Omental fat pad (tissue), 4 donors: ENCODE data around the gene EIF2AK3. TPM values are rescaled to one million over a fixed set of nuclear protein-coding genes. Genes with fewer than 3 reads are reported as not detected.

Experiments used
- ATAC-seq: fragments of 150-250 bp; one replicate; pipeline ENCODE4 v1.9.1; 2016; ENCODE audit warnings: mild to moderate bottlenecking, moderate library complexity; ENCODE audit not compliant: low FRiP score
- DNase-seq: peaks from one replicate; pipeline ENCODE4 v3.0.0-alpha.2; 2019; ENCODE audit warnings: low spot score
- total RNA-seq, 4 donors: library from RNA; depleted of rRNA; stranded (reverse); fragments of >200 nt; gene quantifications; one replicate each; pipeline ENCODE4 v1.1.0, GENCODE V29; 2016
- TF ChIP-seq, protein P1 (sequence below), 3 donors: fragments of 450-650 bp; IDR thresholded peaks; one replicate each; pipeline ENCODE4 v1.5.1; 2016 to 2017; ENCODE audit warnings: antibody characterized with exemption in 3 of 3, mild to moderate bottlenecking in 3 of 3, moderate library complexity in 2 of 3

The EIF2AK3 gene
- total RNA-seq = 10 to 100 TPM; 15.9 to 41.6 (median 21.5) TPM

DNA sequence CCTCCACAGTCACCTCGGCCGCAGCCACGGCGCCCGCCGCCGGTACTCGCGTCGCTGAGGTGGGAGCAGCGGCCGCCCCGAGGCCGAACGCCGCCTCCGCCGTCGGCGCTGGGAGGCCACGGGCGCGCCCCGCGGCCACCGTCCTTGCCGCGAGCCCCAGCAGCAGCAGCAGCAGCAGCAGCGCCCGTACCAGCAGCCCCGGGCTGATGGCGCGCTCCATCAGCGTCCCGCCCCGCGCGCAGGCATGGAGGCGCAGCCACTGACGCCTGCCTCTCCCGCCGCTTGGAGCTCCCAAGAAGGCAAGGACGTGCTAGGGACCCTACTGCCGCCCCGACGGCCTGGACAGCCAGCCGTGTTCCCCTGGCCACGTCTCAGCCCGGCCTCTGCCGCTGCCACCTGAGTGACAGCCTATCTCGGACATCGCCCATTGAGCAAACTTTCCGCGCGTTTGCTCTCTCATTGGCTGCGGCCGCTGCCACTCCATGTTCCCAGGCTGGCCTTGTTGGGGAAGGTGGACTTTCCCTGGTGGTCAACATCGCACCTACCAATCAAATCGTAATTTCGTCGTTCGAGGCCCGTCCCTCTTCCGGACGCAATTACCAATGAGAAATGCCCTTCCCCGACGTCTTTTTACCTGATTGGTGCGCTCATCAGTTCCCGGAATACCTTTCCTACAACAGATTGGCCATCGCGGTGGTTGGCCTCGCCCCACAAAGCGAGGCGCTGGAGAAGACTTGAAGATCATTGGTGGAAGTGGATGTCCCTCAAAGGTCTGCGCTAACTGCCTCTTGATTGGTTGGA, at the start of gene EIF2AK3:
Gene EIF2AK3, minus strand, starts transcription at position 410 of the 801 bp plus-strand sequence. Its CDS starts 190 bp downstream, at position 220.
- ATAC-seq = peak; percentile 96
- DNase-seq = peak; percentile 95
- TF ChIP-seq, protein P1, sequence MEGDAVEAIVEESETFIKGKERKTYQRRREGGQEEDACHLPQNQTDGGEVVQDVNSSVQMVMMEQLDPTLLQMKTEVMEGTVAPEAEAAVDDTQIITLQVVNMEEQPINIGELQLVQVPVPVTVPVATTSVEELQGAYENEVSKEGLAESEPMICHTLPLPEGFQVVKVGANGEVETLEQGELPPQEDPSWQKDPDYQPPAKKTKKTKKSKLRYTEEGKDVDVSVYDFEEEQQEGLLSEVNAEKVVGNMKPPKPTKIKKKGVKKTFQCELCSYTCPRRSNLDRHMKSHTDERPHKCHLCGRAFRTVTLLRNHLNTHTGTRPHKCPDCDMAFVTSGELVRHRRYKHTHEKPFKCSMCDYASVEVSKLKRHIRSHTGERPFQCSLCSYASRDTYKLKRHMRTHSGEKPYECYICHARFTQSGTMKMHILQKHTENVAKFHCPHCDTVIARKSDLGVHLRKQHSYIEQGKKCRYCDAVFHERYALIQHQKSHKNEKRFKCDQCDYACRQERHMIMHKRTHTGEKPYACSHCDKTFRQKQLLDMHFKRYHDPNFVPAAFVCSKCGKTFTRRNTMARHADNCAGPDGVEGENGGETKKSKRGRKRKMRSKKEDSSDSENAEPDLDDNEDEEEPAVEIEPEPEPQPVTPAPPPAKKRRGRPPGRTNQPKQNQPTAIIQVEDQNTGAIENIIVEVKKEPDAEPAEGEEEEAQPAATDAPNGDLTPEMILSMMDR (IDR thresholded peaks at IDR 0.05) = no peak

DNA sequence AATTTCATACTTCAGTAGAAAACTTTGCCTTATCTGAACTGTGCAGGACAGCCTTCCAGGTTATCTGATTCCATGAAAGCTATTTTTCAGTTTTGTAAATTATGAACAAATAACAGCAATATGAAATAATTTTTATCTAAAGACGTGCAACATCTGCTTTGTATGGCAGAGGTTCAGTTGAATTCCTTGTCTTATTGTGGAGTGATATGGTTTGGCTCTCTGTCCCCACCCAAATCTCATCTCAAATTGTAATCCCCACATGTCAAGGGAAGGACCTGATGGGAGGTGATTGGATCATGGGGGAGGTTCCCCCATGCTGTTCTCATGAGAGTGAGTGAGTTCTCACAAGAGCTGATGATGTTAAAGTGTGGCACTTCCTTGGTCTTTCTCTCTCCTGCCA, 46.1 kb upstream of the EIF2AK3 start:
- TF ChIP-seq, protein P1 (IDR thresholded peaks at IDR 0.05) = no peak
- DNase-seq (no peak), ATAC-seq (no peak)

DNA sequence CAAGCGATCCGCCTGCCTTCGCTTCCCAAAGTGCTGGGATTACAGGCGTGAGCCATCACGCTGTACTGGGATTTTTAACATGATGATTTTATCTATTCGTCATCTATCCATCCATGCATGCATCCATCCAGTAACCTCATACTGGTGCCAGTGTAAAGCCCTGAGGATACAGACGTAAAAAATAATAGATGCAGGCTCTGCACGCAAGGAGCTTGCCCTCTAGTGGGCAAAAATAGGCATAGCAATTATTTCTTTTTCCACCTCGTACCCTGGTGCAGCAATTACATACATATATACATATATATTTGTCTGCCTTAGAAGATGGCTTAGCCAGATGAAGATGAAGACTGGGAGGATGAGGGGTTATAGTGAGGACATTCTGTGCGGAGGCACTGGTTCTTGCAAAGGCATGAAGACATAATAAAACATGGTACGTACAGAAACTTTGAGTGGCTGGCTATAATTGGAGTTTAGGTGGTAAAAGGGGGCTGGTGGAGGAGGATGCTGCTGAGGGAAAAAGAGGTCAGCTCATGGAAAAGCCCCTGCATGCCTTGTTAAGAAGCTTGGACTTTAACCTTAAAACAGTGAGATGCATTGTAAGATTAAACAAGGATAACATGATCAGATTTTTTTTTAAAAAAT, 44.6 kb upstream of the EIF2AK3 start:
- DNase-seq (no peak), ATAC-seq (peak; percentile 60)
- TF ChIP-seq, protein P1 (IDR thresholded peaks at IDR 0.05) = peak in 2 of 3 donors; percentile 28 to 52

DNA sequence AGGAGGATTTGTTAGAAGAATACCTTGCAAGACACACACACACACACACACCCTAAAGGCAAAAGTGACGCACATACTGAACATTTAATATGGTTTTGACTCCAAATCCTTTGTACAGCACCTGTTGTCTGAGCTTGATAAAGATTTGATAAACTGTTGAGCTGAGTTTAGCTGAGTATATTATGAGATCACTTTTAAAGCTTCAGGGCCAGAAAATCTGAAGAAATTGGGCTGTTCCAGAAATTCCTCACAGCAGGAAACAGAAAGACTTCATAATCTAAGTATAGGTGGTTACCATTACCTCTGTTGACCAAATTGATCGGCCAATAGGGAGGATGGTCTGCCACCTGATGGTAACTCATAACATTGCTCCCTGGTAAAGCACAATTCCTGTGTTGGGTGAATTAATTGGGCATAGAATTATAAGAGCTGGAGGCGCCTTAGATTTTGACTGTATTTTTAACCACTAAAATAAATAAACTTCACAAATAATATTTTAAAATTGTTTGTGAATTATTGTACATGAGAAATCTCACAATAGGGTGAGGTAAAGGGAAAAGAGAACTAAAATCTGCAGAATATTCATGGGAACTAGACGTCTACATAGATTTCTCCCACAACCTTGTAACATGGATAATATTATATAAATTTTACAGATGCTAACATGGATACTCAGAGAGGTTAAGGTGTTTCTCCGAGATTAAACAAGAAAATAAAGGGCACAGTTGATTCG, 42.4 kb upstream of the EIF2AK3 start:
- ATAC-seq = peak; percentile 68
- DNase-seq = no peak

DNA sequence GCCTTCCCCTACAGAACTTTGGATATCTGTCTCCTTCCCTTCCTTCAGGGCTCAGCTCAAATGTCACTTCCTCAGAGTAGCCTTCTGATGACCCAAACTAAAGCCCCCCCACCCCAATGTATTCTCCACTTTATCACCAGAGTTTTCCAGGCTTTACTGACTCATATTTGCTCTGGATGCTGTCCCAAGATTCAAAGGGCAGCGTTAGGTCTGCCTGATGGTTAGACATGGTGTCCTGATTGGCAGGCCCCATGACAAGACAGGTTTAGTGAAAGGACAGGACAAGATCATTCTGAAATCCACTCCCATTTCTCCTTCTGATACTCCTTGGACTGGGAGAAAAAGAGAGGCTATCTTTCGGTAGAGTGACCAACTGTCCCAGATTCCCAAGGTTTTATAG, 41.6 kb upstream of the EIF2AK3 start:
- no peak for ATAC-seq
- TF ChIP-seq, protein P1 (IDR thresholded peaks at IDR 0.05) = no peak
- DNase-seq = no peak

More for the DNA sequence above, 42.4 kb upstream of the EIF2AK3 start:
- TF ChIP-seq, protein P1 (IDR thresholded peaks at IDR 0.05) = no peak

DNA sequence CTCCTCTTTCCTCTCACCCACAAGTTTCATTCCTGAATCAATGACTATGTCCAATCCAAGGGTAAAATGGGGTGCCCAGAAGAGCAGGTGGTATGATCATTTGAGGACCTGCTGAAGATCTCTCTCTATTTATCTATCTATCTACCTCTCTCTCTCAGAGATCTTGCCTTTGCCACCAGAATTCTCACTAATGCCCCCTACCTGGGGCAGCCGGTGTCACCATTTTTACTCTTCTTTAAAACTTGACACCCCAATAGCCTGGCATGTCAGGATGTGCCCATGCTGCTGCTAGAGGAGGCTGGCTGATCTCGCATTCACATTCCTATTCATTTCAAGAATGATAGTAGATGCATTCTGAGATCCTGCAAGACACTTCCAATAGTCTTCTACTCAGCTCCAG, 40.0 kb upstream of the EIF2AK3 start:
- no peak for ATAC-seq
- TF ChIP-seq, protein P1 (IDR thresholded peaks at IDR 0.05) = no peak
- no peak for DNase-seq
